Nephron (organoid): ENCODE data around the gene PDLIM5.

Source experiments
- H3K27ac Mint-ChIP-seq, 3 experiments: 2 replicates each; pipeline ENCODE4 v1.8.0; 2020; ENCODE audit warnings: mixed read lengths in 3 of 3, mild to moderate bottlenecking in 2 of 3, moderate library complexity in 1 of 3
- H3K27me3 Mint-ChIP-seq: 2 replicates; pipeline ENCODE4 v1.8.0; 2021; ENCODE audit warnings: low read depth, mild to moderate bottlenecking, moderate library complexity, mixed read lengths
- H3K36me3 Mint-ChIP-seq: 2 replicates; pipeline ENCODE4 v1.8.0; 2020; ENCODE audit warnings: low read depth, mixed read lengths
- H3K4me1 Mint-ChIP-seq: 2 replicates; pipeline ENCODE4 v1.8.0; 2020; ENCODE audit warnings: mixed read lengths
- H3K4me3 Mint-ChIP-seq, 3 experiments: 2 replicates each; pipeline ENCODE4 v1.8.0; 2020; ENCODE audit warnings: mild to moderate bottlenecking in 3 of 3, mixed read lengths in 3 of 3, moderate library complexity in 2 of 3
- H3K9me3 Mint-ChIP-seq: 2 replicates; pipeline ENCODE4 v1.8.0; 2020; ENCODE audit warnings: mixed read lengths
- TF ChIP-seq, protein P1 (sequence below), 3 experiments: fragments of 200-600 bp; sonication (generic); IDR thresholded peaks; one replicate each; pipeline ENCODE4 v1.5.0; 2021; ENCODE audit warnings: antibody characterized with exemption in 3 of 3; ENCODE audit not compliant: unreplicated experiment in 3 of 3

The PDLIM5 gene

DNA sequence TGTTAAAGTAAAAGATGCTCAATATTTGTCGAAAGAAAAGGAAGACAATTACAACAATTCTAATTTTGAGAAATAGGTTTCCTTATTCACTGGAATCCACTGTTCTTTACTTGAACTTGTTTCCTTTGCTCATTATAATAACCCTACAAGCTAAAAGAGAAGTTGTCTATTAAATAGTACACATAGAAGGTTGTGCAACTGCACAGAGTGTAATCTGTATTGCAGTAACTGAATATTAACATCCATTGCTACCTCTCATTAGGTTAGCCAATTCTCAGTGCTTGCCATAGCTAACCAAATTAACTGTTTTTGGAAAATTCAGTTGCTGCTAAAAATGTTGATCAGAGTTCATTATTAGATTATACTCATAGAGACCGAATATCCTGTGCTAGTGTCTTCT lies 120.0 kb downstream of the PDLIM5 start:
- Mint-ChIP-seq H3K27me3 (no peaks in the 10 kb centered on the region), H3K36me3 (peaks cover 7% of the 10 kb centered on the region), H3K4me1 (peaks cover 15% of the 10 kb centered on the region), H3K9me3 (no peaks in the 10 kb centered on the region), H3K27ac (peak overlapping the region in 2 of 3 experiments; percentile 29 to 89), H3K4me3 (no peak overlapping the region)
- TF ChIP-seq, protein P1, sequence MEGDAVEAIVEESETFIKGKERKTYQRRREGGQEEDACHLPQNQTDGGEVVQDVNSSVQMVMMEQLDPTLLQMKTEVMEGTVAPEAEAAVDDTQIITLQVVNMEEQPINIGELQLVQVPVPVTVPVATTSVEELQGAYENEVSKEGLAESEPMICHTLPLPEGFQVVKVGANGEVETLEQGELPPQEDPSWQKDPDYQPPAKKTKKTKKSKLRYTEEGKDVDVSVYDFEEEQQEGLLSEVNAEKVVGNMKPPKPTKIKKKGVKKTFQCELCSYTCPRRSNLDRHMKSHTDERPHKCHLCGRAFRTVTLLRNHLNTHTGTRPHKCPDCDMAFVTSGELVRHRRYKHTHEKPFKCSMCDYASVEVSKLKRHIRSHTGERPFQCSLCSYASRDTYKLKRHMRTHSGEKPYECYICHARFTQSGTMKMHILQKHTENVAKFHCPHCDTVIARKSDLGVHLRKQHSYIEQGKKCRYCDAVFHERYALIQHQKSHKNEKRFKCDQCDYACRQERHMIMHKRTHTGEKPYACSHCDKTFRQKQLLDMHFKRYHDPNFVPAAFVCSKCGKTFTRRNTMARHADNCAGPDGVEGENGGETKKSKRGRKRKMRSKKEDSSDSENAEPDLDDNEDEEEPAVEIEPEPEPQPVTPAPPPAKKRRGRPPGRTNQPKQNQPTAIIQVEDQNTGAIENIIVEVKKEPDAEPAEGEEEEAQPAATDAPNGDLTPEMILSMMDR (IDR thresholded peaks at IDR 0.05; ENCODE audit: unreplicated experiment in 3 of 3): no peak

DNA sequence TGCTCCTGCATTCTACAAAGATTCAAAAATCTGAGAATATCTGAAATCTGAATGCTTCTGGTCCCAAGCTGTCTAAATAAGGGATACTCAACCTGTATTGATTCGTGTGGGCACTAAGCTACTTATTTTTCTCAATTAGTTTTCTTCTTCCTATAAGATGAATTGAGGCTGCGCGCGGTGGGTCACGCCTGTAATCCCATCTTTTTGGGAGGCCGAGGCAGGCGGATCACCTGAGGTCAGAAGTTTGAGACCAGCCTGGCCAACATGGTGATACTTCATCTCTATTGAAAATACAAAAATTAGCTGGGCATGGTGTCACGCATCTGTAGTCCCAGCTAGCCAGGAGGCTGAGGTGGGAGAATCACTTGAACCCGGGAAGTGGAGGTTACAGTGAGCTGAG lies 122.3 kb downstream of the PDLIM5 start:
- H3K4me1 Mint-ChIP-seq: peaks cover 19% of the 10 kb centered on the region
- TF ChIP-seq, protein P1 (IDR thresholded peaks at IDR 0.05; ENCODE audit: unreplicated experiment in 3 of 3): no peak
- H3K4me3 Mint-ChIP-seq: no peak overlapping the region
- no peaks in the 10 kb centered on the region for H3K27me3 Mint-ChIP-seq
- H3K9me3 Mint-ChIP-seq: no peaks in the 10 kb centered on the region
- peaks cover 7% of the 10 kb centered on the region for H3K36me3 Mint-ChIP-seq
- no peak overlapping the region for H3K27ac Mint-ChIP-seq

DNA sequence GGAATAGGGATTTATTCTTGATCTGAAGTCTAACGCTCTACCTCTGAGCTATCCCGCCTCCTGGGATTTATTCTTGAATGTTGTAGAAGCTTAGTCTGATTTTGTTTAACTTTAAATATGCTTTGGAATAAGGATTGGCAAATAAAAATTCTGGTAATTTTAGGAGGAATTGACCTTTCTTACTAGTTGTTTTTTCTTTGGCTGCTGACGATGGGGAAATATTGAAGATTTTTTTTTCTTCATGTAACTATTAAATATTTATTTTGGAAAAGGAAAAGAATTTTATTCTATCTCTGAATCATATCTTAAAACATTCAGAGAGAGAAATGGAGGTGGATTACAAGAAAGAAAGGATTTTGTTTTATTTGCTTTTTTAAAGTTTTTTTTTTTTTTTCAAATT lies 122.9 kb downstream of the PDLIM5 start:
- peaks cover 19% of the 10 kb centered on the region for H3K4me1 Mint-ChIP-seq
- peaks cover 7% of the 10 kb centered on the region for H3K36me3 Mint-ChIP-seq
- H3K4me3 Mint-ChIP-seq: no peak overlapping the region
- H3K27me3 Mint-ChIP-seq: no peaks in the 10 kb centered on the region
- TF ChIP-seq, protein P1 (IDR thresholded peaks at IDR 0.05; ENCODE audit: unreplicated experiment in 3 of 3): no peak
- H3K9me3 Mint-ChIP-seq: no peaks in the 10 kb centered on the region
- H3K27ac Mint-ChIP-seq: no peak overlapping the region

DNA sequence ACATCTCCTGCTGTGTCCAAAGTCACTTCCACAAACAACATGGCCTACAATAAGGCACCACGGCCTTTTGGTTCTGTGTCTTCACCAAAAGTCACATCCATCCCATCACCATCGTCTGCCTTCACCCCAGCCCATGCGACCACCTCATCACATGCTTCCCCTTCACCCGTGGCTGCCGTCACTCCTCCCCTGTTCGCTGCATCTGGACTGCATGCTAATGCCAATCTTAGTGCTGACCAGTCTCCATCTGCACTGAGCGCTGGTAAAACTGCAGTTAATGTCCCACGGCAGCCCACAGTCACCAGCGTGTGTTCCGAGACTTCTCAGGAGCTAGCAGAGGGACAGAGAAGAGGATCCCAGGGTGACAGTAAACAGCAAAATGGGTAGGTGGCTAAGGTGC lies 123.9 kb downstream of the PDLIM5 start:
- Mint-ChIP-seq H3K4me1 (peaks cover 19% of the 10 kb centered on the region), H3K4me3 (peak overlapping the region in 1 of 3 experiments; percentile 20), H3K36me3 (peaks cover 7% of the 10 kb centered on the region), H3K9me3 (no peaks in the 10 kb centered on the region), H3K27me3 (no peaks in the 10 kb centered on the region), H3K27ac (peak overlapping the region; percentile 13 to 72 (median 21))
- TF ChIP-seq, protein P1 (IDR thresholded peaks at IDR 0.05; ENCODE audit: unreplicated experiment in 3 of 3): no peak

DNA sequence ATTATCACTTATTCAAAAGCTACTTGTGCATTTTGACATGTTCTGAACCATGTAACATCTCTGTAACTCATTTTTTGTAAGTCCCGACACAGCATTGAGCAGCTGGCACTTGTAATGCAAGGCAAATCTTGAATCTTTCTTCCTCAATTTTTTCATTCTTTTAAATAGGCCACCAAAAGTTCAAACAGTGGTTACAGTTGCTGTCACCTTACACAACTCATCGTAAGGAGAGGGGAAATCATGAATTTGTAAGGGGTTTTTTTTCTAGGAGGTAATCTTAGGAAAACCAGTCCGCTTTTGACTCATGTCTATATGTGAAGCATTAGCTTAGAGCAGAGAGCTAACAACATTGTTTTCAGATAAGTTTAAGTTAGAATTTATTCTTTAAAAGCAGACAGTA lies 124.5 kb downstream of the PDLIM5 start:
- peak overlapping the region; percentile 13 to 72 (median 21) for H3K27ac Mint-ChIP-seq
- peak overlapping the region in 1 of 3 experiments; percentile 40 for H3K4me3 Mint-ChIP-seq
- TF ChIP-seq, protein P1 (IDR thresholded peaks at IDR 0.05; ENCODE audit: unreplicated experiment in 3 of 3): no peak
- H3K36me3 Mint-ChIP-seq: peaks cover 7% of the 10 kb centered on the region
- no peaks in the 10 kb centered on the region for H3K27me3 Mint-ChIP-seq
- no peaks in the 10 kb centered on the region for H3K9me3 Mint-ChIP-seq
- H3K4me1 Mint-ChIP-seq: peaks cover 18% of the 10 kb centered on the region

DNA sequence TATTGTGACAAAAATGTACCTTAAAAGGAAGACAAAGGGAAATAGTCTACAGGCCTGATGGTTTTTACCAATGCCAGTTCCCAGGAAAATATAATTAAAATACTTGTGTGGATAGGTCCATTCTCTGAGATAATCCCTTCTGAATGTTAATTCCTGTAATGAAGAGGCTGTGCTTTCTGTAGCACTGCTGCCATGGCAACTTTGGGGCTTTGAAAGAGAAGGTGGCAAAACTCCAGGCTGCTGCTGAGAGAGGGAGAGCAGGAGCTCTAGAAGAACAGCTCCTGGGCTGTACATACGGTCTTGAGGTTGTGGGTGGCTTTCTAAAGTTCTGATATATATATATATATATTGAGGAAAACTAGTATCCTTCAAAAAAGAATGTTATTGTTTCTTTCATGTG lies 125.4 kb downstream of the PDLIM5 start:
- Mint-ChIP-seq H3K9me3 (no peaks in the 10 kb centered on the region), H3K4me1 (peaks cover 15% of the 10 kb centered on the region), H3K36me3 (peaks cover 7% of the 10 kb centered on the region), H3K27ac (peak overlapping the region in 2 of 3 experiments; percentile 66), H3K27me3 (no peaks in the 10 kb centered on the region), H3K4me3 (peak overlapping the region in 1 of 3 experiments; percentile 51)
- TF ChIP-seq, protein P1 (IDR thresholded peaks at IDR 0.05; ENCODE audit: unreplicated experiment in 3 of 3): no peak
